NCI-H146 (cell line): ENCODE measurements around the gene KCND2.
"Not testable (repeated sequence)": the region's sequence is repeated elsewhere in the genome, so short reads cannot be mapped to it uniquely, and the experiment has no call there.

ENCODE experiments used
- DNase-seq: peaks from one replicate; lab custom pipeline; 2025; lab: John Stamatoyannopoulos, UW

KCND2 gene

GRCh38 chr7:120502132-120502531, 229.2 kb downstream of the KCND2 start:
- no peak for DNase-seq

- DNase-seq, result no peak
Observed at GRCh38 chr7:120502825-120503224, 229.8 kb downstream of the KCND2 start.

DNA sequence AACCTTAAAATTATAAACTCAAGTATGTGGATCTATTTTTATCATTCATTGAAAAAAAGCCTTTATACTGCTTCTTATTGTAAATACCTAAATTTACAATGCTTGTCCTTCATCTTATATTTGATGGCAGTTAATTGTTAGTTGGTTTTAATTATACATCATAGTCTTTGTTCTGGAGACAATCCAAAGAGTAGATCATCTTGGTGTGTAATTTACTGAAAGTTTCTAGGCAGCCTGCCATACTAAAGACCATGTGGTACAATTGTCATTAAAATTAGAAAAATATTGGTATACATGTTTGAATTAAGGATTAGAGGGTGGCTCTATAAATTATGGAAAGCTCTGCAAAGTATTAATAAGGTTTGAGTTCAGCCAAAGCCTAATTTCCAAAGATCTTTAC, 231.4 kb downstream of the KCND2 start:
- no peak for DNase-seq

GRCh38 chr7:120505770-120506169, 232.8 kb downstream of the KCND2 start:
- DNase-seq, result no peak

DNA sequence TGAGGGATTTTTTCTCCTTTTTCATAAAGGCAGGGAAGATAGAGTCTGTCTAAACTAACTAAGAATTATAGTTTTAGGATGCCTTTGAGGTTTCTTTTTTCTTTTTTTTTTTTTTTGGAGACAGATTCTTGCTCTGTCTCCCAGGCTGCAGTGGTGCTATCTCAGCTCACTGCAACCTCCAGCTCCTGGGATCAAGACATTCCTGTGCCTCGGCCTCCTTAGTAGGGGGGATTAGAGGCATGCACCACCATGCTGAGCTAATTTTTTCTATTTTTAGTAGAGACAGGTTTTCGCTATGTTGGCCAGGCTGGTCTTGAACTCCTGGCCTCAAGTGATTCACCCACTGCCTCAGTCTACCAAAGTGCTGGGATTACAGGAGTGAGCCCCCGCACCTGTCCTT, 239.7 kb downstream of the KCND2 start:
- DNase-seq, result no peak

- no peak for DNase-seq
Observed at GRCh38 chr7:120519224-120519623, 246.2 kb downstream of the KCND2 start.

- no peak for DNase-seq
Observed at GRCh38 chr7:120521761-120522737, 249.1 kb downstream of the KCND2 start.

GRCh38 chr7:120523985-120524384, 251.0 kb downstream of the KCND2 start:
- no peak for DNase-seq

DNA sequence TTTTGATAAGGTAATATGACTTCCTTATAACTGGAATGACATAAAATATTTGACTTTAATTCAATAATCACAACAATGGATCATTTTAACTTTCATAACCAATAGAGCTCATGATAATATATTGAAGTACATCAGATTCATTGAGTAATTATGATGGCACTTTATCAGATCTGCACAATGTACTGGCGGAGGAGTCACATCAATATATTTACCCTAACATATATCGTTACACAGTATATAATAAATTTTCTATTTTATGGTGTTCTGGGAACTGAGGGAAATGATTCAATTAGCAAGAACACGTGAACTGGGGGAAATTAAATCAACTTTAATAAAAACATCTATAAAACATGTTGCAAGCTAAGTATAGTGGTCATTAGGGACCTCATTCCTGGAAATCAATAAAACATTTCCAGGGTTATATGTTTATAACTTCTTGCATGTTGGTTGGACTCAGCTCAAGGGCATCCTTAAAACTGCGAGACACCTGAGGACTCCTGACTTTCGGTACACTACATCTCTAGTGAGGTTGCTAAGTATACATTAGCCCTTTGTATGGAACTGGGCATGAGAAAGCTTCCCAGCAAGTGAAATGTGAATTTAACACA, 254.0 kb downstream of the KCND2 start:
- DNase-seq, result no peak

DNA sequence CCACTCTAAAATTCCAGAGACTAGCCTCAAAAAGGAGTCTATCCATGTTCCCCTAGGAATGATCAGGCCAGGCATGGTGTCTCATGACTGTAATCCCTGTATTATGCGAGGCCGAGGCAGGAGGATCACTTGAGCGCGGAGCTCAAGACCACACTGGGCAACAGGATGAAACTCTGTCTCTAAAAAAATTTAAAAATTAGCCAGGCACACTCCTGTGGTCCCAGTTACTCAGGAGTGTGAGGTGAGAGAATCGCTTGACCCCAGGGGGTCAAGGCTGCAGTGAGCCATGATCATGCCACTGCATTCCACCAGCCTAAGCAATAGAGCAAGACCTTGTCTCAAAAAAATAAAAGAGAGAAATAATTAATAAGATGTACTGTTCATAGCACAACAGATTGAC, 256.8 kb downstream of the KCND2 start:
- DNase-seq, result no peak

DNA sequence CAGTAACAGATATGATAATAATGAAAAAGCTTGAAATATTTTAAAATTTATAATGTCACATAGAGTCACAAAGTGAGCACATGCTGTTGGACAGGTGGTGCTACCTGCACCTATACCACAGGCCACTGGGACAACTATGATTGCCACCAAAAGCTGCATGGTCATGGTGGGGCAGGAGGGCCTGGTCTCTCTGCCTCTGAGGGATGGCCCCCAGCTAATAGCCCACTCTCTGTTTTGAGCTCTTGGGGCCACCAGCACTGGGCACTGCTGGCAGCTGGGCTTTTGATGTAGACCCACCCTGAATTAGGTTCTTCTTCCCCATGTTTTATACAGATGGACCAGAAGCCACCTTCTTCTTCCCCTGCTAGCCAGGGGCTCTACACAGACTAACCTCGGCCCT, 265.4 kb downstream of the KCND2 start:
- no peak for DNase-seq

- DNase-seq, result no peak
Observed at GRCh38 chr7:120539321-120539720, 266.3 kb downstream of the KCND2 start.

DNA sequence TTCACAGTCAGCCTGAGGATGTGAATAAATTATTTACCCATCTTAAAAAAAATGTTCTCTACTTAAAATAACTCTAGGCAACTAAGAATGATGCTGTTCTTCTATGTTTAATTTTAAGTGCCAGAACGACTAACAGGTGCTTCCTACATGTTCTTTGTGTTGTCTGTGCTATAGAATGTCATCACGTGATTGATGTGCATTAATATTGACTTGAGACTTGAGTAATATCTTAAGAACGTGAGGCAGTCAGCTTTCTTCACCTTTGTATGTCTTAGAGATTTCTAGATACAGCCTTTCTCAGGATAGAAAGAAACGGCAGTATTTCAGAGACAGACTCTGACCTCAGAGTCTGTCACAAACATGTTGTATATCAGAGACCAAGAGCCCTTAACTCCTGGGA, 274.6 kb downstream of the KCND2 start:
- no peak for DNase-seq

- no peak for DNase-seq
Observed at GRCh38 chr7:120550494-120551048, 277.6 kb downstream of the KCND2 start.

DNA sequence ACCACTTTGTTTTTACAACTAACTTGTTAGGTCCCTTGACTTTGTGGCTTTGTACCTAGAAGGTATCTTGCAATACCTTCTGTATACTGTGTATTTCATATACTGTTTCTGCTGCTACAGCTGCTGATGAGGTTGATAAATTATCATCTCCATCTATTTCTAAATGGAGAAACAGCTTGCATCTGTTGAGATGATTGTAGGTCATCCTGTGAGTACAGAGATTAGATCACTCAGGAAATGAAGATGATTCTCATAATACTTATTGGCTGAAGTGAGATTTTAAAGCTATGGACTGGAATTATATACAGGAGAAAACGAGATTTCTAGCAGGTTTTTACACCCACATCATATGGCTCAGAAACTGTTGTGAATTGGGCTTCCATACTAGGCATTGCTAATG, 280.5 kb downstream of the KCND2 start:
- DNase-seq, result no peak

GRCh38 chr7:120554960-120555571, 282.1 kb downstream of the KCND2 start:
- DNase-seq, result peak; percentile 39

DNA sequence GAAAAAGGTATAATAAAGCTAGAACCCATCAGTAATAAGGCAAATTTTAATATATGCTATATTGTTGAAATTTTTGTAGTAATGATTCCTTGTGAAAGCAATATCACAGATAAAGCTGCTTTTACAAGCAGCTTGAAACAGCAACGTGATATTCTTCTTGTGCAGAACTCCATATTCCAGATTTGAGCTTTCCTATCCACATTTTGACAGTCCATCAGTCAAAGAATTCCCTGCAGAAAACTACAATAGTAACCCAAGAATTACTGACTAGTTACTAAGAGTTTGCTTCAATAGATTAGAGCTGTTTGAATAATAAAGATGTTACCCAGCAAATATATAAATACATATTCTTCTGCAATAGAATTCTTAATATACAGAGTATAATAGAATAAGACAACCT, 291.2 kb downstream of the KCND2 start:
- no peak for DNase-seq

GRCh38 chr7:120567204-120567603, 294.2 kb downstream of the KCND2 start:
- DNase-seq, result no peak

- DNase-seq, result not testable (repeated sequence)
Observed at GRCh38 chr7:120578657-120579056, 305.7 kb downstream of the KCND2 start.

DNA sequence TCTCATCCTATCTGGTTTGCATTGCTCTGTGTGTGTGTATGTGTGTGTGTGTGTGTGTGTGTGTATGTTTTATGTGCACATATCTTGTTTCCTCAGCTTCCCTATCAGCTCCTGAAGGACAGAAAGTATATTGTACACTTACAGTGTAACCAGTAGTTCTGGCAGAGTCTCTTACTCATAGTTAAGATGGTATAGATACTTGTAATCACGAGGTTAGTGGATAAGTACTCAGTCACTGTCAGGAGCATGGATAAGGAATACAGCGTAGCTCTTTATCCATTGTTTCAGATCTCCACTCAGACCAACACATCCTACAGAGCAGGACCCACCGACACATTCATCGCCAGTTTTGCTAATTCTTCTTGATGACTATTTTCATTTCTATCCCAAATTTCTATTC, 309.9 kb downstream of the KCND2 start:
- DNase-seq, result no peak

DNA sequence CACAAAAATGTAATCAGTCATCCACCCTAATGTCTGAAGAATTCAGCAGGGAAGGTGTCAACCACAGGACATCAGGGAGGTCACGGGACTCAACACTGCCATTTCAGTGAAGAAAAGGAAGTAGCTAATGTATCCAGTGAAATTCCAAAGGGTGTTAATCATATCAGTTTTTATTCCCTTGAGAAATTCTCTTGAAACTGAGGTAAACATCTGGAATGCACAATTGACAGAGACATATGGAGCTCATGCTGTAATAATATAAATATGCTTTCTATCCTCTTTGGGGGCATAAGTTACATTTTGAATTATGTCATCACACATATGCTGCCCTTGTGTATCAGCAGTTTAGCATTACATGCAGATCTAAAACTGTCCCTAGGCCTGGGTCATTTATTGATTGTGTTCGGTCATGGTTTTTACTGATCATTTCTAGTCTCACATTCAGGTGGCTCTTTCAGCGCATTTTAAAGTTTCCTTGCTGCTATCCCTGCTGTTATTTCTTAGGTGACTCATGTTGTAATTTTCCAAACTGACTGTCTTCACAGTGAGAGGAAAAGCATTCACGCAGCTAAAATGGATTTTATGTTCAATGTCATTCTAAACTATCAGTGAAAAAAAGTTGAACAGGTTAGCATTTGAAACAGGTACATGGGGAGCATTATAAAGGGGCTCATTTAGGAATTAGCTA, 311.1 kb downstream of the KCND2 start:
- DNase-seq, result no peak

DNA sequence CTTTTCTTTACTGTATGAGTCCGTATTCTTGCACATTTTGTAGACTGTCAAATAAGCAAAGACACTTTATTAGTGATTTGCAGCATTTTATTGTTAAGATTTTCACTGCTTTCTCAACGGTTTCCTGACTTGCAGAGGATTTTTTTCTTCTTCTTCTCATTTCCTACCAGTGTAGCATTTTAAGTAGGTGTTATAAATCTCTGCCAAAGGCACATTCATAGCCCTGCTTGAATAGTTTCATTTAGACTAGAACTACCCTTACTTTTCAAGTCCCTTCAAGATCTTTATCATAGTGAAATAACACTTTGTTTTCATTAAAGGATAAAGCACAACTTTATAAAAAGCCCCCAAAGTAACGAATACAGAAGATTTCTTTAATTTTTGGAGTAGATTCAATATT, 313.6 kb downstream of the KCND2 start:
- DNase-seq, result no peak
